NCI-H345 (cell line): ENCODE measurements around the gene ESRRA.

Experiments used
- DNase-seq: peaks from one replicate; lab custom pipeline; 2025; lab: John Stamatoyannopoulos, UW

The ESRRA gene

DNA sequence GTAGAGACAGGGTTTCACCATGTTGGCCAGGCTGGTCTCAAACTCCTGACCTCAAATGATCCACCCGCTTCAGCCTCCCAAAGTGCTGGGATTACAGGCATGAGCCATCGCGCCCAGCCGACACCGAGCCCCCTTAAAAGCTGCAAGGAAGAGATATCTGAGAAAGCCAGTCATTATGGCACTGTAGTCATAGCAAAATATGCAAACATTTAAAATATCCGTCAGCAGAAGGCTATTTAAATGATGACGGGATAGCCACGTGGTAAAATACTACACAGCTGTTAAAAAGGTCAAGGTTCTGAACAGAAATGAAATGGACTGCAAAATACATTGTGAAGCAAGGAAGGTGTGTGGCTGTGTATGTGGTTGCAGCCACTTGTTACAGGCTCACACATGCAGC is 28.2 kb downstream of the ESRRA start:
- DNase-seq: no peak

- peak; percentile 84 for DNase-seq
Measured at GRCh38 chr11:64334764-64335735, 29.7 kb downstream of the ESRRA start.

DNA sequence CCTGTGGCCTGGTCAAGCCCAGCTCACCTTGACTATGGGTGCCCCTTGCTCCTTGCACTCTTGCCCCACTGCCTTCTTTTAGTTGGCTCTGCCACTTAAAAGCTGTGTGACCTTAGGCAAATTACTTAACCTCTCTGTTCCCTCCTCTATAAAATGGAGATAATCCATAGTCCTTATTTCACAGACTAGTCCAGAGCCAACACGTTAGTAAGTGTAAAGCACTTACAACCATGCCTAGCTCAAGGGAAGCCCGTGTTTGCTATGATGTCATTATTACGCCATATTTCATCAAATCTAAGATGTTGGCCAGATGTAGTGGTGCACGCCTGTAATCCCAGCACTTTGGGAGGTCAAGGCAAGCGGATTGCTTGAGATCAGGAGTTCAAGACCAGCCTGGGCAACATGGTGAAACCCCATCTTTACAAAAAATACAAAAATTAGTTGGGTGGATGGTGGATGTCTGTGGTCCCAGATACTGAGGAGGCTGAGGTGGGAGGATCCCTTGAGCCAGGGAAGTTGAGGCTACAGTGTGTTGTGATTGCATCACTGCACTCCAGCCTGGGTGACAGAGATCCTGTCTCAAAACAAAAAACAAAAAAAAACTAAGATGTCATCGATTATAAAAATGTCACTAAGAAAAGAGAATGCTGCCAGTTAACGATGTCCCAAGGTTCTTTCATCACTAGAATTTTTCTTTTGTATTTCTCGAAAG is 32.4 kb downstream of the ESRRA start:
- DNase-seq: no peak

- no peak for DNase-seq
Measured at GRCh38 chr11:64338716-64339115, 33.4 kb downstream of the ESRRA start.

GRCh38 chr11:64339286-64339685 is 34.0 kb downstream of the ESRRA start:
- no peak for DNase-seq

DNA sequence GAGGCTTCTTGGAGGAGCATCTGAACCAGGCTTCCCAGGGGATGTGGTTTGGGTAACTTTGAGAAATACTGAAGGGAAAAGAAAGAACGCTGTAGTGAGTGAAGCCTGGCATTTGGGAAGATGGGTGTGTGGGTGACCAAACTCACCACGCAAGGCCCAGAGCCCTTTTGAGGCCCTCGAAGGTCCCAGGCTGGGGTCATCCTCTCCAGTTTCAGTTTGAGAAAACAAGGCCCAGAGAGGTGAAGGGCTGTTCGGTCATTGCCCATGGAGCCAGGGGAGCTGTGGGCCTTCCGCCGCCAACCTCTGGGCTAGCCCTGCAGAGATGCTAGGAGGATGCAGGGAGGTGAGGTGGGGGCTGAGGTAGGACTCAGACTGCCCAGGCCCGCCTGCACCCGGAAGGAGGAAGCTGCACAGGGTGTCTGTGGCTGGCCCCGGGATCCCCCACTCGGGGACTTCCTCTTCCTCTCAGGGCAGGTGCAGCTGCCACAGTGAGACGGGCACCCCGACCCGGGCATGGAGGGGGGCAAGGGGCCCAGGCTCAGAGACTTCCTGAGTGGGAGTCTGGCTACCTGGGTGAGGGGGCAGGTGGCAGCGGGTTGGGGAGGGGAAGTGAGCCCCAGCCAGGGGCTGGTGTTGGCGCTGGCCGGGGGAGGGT is 34.6 kb downstream of the ESRRA start, which contains the start of gene CCDC88B:
TSS of gene CCDC88B (plus strand) at position 451 of the 655 bp plus-strand sequence. CDS start at position 514, 63 bp downstream.
- no peak for DNase-seq

GRCh38 chr11:64340671-64341335 is 35.5 kb downstream of the ESRRA start:
- no peak for DNase-seq

- DNase-seq: no peak
Measured at GRCh38 chr11:64341429-64341828, 36.1 kb downstream of the ESRRA start.

DNA sequence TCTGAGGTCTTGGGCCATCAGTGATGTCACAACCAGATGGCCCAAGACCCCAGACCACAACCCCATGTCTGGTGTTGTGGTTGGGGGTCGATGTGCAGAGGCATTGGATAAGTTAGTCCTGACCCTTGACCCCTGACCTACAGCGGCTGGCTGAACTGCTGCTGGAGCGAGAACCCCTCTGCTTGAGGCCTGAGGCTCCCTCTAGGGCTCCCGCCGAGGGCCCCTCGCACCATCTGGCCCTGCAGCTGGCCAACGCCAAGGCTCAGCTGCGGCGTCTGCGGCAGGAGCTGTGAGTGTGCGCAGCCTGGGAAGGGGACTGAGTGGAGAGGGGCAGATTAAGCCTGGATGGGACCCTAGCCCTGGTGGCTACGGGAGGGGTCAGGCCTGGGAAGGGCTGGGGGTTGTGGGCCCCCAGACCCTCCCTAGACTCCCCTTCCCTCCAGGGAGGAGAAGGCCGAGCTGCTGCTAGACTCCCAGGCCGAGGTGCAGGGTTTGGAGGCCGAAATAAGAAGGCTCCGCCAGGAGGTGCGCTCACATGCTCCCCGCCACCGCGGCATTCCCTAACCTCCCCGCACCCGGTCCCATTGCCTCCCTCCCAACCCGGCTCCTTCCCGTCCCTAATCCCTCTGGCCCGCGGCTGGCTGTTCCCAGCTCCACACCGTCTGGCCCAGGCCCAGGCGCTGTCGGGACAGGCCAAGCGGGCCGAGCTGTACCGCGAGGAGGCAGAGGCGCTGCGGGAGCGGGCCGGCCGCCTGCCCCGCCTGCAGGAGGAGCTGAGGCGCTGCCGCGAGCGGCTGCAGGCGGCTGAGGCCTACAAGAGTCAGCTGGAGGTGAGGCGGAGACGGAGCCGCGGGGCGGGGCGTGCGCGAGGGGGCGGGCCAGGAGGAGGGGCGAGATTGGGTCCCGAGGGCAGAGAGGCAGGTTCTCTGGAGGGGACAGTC is 36.8 kb downstream of the ESRRA start:
- DNase-seq: peak; percentile 80

DNA sequence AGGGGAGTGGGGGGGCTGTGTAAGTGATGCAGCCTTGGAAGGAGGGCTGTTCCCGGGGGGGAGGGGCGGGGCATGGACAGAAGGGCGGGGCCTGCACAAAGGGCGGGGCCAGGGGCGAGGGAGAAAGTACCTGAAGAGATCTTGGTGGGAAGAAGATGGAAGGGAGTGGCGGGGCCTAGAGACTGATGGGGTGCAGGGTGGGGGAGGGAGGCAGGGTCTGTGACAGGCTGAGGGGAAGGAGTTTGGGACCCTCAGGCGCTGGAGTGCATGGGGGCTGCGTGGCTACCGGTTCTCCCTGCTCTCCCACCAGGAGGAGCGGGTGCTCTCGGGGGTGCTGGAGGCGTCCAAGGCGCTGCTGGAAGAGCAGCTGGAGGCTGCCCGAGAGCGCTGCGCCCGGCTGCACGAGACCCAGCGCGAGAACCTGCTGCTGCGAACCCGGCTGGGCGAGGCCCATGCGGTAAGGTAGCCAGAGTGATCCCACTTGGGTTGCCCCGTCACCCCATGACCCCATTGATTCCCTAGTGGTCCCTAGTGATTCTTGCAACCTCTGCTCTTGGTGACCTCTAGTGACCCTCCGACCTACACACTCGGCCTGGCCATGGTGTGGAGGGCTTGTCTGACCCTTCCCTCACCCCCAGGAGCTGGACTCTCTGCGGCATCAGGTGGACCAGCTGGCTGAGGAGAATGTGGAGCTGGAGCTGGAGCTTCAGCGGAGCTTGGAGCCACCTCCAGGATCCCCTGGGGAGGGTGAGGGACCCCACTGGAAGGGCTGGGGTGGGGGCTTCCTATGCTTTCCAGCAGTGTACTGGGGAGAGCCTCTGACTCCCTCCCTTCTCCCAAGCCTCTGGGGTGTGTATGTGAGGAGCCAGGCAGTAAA is 37.8 kb downstream of the ESRRA start:
- no peak for DNase-seq

- peak; percentile 16 for DNase-seq
Measured at GRCh38 chr11:64343767-64344559, 38.6 kb downstream of the ESRRA start.

DNA sequence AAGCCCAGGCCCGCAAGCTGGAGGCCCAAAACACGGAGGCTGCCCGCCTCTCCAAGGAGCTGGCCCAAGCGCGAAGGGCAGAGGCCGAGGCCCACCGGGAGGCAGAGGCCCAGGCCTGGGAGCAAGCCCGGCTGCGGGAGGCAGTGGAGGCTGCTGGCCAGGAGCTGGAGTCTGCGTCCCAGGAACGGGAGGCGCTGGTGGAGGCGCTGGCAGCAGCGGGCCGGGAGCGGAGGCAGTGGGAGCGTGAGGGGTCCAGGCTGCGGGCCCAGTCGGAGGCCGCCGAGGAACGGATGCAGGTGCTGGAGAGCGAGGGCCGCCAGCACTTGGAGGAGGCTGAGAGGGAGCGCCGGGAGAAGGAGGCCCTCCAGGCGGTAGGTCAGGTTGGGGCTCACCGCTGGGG is 39.5 kb downstream of the ESRRA start:
- DNase-seq: no peak

GRCh38 chr11:64347193-64347867 is 42.0 kb downstream of the ESRRA start:
- no peak for DNase-seq

- DNase-seq: no peak
Measured at GRCh38 chr11:64348383-64349024, 43.2 kb downstream of the ESRRA start.

GRCh38 chr11:64349025-64349387 is 43.7 kb downstream of the ESRRA start:
- DNase-seq: no peak

DNA sequence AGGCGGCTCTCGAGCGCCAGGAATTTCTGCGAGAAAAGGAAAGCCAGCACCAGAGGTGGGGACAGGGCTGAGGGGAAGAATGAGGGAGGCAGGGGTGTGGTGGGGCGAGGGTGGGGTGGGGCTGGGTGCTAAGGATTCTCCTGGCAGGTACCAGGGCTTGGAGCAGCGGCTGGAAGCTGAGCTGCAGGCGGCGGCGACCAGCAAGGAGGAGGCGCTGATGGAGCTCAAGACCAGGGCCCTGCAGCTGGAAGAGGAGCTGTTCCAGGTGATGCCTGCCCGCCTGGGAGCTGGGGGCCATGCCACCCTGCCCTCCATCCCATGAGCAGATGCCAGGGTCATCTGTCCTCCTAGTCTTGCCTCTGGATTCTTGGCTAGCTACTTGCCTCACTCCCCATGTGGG is 44.1 kb downstream of the ESRRA start:
- DNase-seq: no peak

DNA sequence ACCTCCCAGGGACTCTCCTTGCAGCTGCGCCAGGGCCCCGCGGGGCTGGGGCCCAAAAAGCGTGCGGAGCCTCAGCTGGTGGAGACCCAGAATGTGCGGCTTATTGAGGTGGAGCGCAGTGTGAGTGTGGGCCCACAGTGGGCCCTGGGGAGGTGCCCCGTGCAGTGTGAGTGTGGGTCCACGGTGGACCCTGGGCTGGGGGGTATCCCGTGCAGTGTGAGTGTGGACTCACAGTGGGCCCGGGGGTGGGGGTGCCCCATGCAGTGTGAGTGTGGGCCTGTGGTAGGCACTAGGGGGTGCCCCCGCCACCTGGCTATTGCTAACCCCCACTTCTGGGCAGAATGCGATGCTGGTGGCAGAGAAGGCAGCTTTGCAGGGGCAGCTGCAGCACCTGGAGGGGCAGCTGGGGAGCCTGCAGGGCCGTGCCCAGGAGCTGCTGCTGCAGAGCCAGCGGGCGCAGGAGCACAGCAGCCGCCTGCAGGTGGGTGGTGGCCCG is 45.9 kb downstream of the ESRRA start:
- DNase-seq: no peak
